22Rv1 (cell line): ENCODE results near the gene LILRA5.

ENCODE experiments used
- CTCF ChIP-seq: fragments of 450-650 bp; IDR thresholded peaks from 2 replicates; pipeline ENCODE4 v1.5.1; 2017; ENCODE audit warnings: mild to moderate bottlenecking
- ZFX ChIP-seq: fragments of 450-650 bp; IDR thresholded peaks from 2 replicates; pipeline ENCODE4 v1.6.1; 2017; ENCODE audit warnings: antibody characterized with exemption, borderline replicate concordance

GRCh38 chr19:54298357-54299125 is 14.4 kb downstream of the LILRA5 start:
- TF ChIP-seq CTCF: no peak
- no peak for TF ChIP-seq ZFX
